HUES64 (cell line): ENCODE measurements around the gene CAMKMT.
"Not testable (repeated sequence)": the region's sequence is repeated elsewhere in the genome, so short reads cannot be mapped to it uniquely, and the experiment has no call there.

Source experiments
- H3K27ac ChIP-seq: 2 replicates; pipeline ENCODE4 v1.7.0; 2013; ENCODE audit warnings: low read depth, low read length, inconsistent platforms
- H3K27me3 ChIP-seq: 2 replicates; pipeline ENCODE4 v1.6.1; 2013; ENCODE audit warnings: mild to moderate bottlenecking, low read length; ENCODE audit not compliant: insufficient read depth
- H3K36me3 ChIP-seq: 2 replicates; pipeline ENCODE4 v1.6.1; 2013; ENCODE audit warnings: mild to moderate bottlenecking, low read length; ENCODE audit not compliant: insufficient read depth
- H3K4me1 ChIP-seq: 2 replicates; pipeline ENCODE4 v1.6.1; 2013; ENCODE audit warnings: mild to moderate bottlenecking, low read length, moderate library complexity; ENCODE audit not compliant: insufficient read depth
- H3K4me3 ChIP-seq: 2 replicates; pipeline ENCODE4 v1.5.1; 2013; ENCODE audit warnings: mild to moderate bottlenecking, low read length, moderate library complexity
- H3K9ac ChIP-seq: 2 replicates; pipeline ENCODE4 v1.6.1; 2013; ENCODE audit warnings: mild to moderate bottlenecking, low read depth, low read length
- H3K9me3 ChIP-seq: 2 replicates; pipeline ENCODE4 v1.6.1; 2013; ENCODE audit warnings: low read depth, low read length; ENCODE audit not compliant: insufficient read depth
- WGBS: fragments of 150-250, 120-280 bp; methylation state at CpG from one replicate; pipeline ENCODE4 v1.1.7; 2013; ENCODE audit warnings: missing lambda C conversion rate; 5-methylcytosine and 5-hydroxymethylcytosine counted together

CAMKMT gene

GRCh38 chr2:44360749-44361329, 908 bp upstream of the CAMKMT start:
- H3K9me3 ChIP-seq: no peaks in the 10 kb centered on the region
- peak overlapping the region; percentile 66 for H3K4me3 ChIP-seq
- H3K27me3 ChIP-seq: 0 out of 2 replicates have a peak, but pooled peaks cover 4% of the 10 kb centered on the region
- H3K9ac ChIP-seq: peak overlapping the region; percentile 82
- no peaks in the 10 kb centered on the region for H3K4me1 ChIP-seq
- 5% methylated on average over 15 of the region's 19 CpGs for WGBS
- peak overlapping the region; percentile 92; the same call in 1 of the 2 replicates for H3K27ac ChIP-seq
- no peaks in the 10 kb centered on the region for H3K36me3 ChIP-seq

- Histone ChIP-seq H3K27me3 (0 out of 2 replicates have a peak, but pooled peaks cover 4% of the 10 kb centered on the region), H3K9ac (peak overlapping the region; percentile 60), H3K9me3 (no peaks in the 10 kb centered on the region), H3K4me3 (peak overlapping the region; percentile 66), H3K4me1 (no peaks in the 10 kb centered on the region), H3K27ac (no peak overlapping the region; the same call in 1 of the 2 replicates), H3K36me3 (no peaks in the 10 kb centered on the region)
- 2% methylated on average over 29 of the region's 32 CpGs for WGBS
Observed at GRCh38 chr2:44362207-44363015, 664 bp downstream of the CAMKMT start.

GRCh38 chr2:44364604-44365003, 2.9 kb downstream of the CAMKMT start:
- WGBS: 95% methylated on average over 3 of the region's 3 CpGs
- no peaks in the 10 kb centered on the region for H3K36me3 ChIP-seq
- H3K4me1 ChIP-seq: no peaks in the 10 kb centered on the region
- H3K9ac ChIP-seq: no peak overlapping the region
- H3K27ac ChIP-seq: no peak overlapping the region
- 0 out of 2 replicates have a peak, but pooled peaks cover 4% of the 10 kb centered on the region for H3K27me3 ChIP-seq
- no peak overlapping the region for H3K4me3 ChIP-seq
- H3K9me3 ChIP-seq: no peaks in the 10 kb centered on the region

- H3K9me3 ChIP-seq: no peaks in the 10 kb centered on the region
- no peaks in the 10 kb centered on the region for H3K36me3 ChIP-seq
- H3K9ac ChIP-seq: no peak overlapping the region
- no peak overlapping the region for H3K4me3 ChIP-seq
- H3K4me1 ChIP-seq: peaks cover 9% of the 10 kb centered on the region
- H3K27me3 ChIP-seq: 0 out of 2 replicates have a peak, but pooled peaks cover 3% of the 10 kb centered on the region
- no peak overlapping the region for H3K27ac ChIP-seq
- WGBS: 86% methylated on average over 1 of the region's 1 CpG
Observed at GRCh38 chr2:44367591-44367990, 5.8 kb downstream of the CAMKMT start.

GRCh38 chr2:44369392-44369791, 7.6 kb downstream of the CAMKMT start:
- H3K4me3 ChIP-seq: no peak overlapping the region
- H3K36me3 ChIP-seq: peaks cover 11% of the 10 kb centered on the region; the same call in 1 of the 2 replicates
- H3K27ac ChIP-seq: no peak overlapping the region
- peaks cover 9% of the 10 kb centered on the region for H3K4me1 ChIP-seq
- no peak overlapping the region for H3K9ac ChIP-seq
- no peaks in the 10 kb centered on the region for H3K27me3 ChIP-seq
- H3K9me3 ChIP-seq: no peaks in the 10 kb centered on the region

- H3K9me3 ChIP-seq: no peaks in the 10 kb centered on the region
- H3K36me3 ChIP-seq: peaks cover 17% of the 10 kb centered on the region; the same call in 1 of the 2 replicates
Observed at GRCh38 chr2:44371445-44371844, 9.7 kb downstream of the CAMKMT start.

GRCh38 chr2:44372246-44372645, 10.5 kb downstream of the CAMKMT start:
- Histone ChIP-seq H3K27me3 (no peaks in the 10 kb centered on the region), H3K36me3 (peaks cover 17% of the 10 kb centered on the region; the same call in 1 of the 2 replicates)
- 86% methylated on average over 3 of the region's 3 CpGs for WGBS

More at GRCh38 chr2:44371445-44371844, 9.7 kb downstream of the CAMKMT start:
- H3K4me1 ChIP-seq: peaks cover 9% of the 10 kb centered on the region
- no peak overlapping the region for H3K9ac ChIP-seq
- no peak overlapping the region for H3K27ac ChIP-seq
- H3K4me3 ChIP-seq: no peak overlapping the region
- H3K27me3 ChIP-seq: no peaks in the 10 kb centered on the region

GRCh38 chr2:44377486-44377885, 15.7 kb downstream of the CAMKMT start:
- Histone ChIP-seq H3K9ac (no peak overlapping the region), H3K27ac (no peak overlapping the region)
- 92% methylated on average over 1 of the region's 2 CpGs for WGBS

More at GRCh38 chr2:44372246-44372645, 10.5 kb downstream of the CAMKMT start:
- Histone ChIP-seq H3K27ac (peak overlapping the region; percentile 48; the same call in 1 of the 2 replicates), H3K4me3 (no peak overlapping the region), H3K4me1 (peaks cover 9% of the 10 kb centered on the region), H3K9me3 (no peaks in the 10 kb centered on the region), H3K9ac (no peak overlapping the region)

GRCh38 chr2:44385226-44385625, 23.5 kb downstream of the CAMKMT start:
- not testable (repeated sequence) for H3K9ac ChIP-seq, H3K36me3 ChIP-seq, H3K27ac ChIP-seq, H3K4me3 ChIP-seq, H3K27me3 ChIP-seq
- WGBS: 85% methylated on average over 2 of the region's 2 CpGs
- Histone ChIP-seq H3K9me3 (peaks cover 12% of the 10 kb centered on the region; the same call in 1 of the 2 replicates), H3K4me1 (peaks cover 11% of the 10 kb centered on the region)

More at GRCh38 chr2:44377486-44377885, 15.7 kb downstream of the CAMKMT start:
- Histone ChIP-seq H3K4me1 (peaks cover 10% of the 10 kb centered on the region), H3K27me3 (no peaks in the 10 kb centered on the region), H3K4me3 (no peak overlapping the region), H3K9me3 (no peaks in the 10 kb centered on the region), H3K36me3 (peaks cover 22% of the 10 kb centered on the region; the same call in 1 of the 2 replicates)

- Histone ChIP-seq H3K27me3 (no peaks in the 10 kb centered on the region), H3K9ac (no peak overlapping the region), H3K27ac (no peak overlapping the region), H3K36me3 (no peaks in the 10 kb centered on the region), H3K9me3 (peaks cover 12% of the 10 kb centered on the region; the same call in 1 of the 2 replicates), H3K4me3 (no peak overlapping the region), H3K4me1 (peaks cover 9% of the 10 kb centered on the region; the same call in 1 of the 2 replicates)
- WGBS: 68% methylated on average over 4 of the region's 4 CpGs
Observed at GRCh38 chr2:44388877-44389276, 27.1 kb downstream of the CAMKMT start.

- Histone ChIP-seq H3K9ac (no peak overlapping the region), H3K27ac (no peak overlapping the region), H3K9me3 (peaks cover 7% of the 10 kb centered on the region; the same call in 1 of the 2 replicates), H3K36me3 (no peaks in the 10 kb centered on the region), H3K4me3 (no peak overlapping the region), H3K27me3 (no peaks in the 10 kb centered on the region), H3K4me1 (peaks cover 9% of the 10 kb centered on the region; the same call in 1 of the 2 replicates)
- WGBS: no CpG with 5 or more reads among the region's 1 CpG
Observed at GRCh38 chr2:44389895-44390294, 28.1 kb downstream of the CAMKMT start.
